T-helper 2 cell treated with Interferon-gamma antibody and Interleukin-4, amounts not matched to agents 100 ng/mL and 5 ng/mL, for 36 hours (primary cell): ENCODE results near the gene CEBPZOS. TPM values are rescaled to one million over a fixed set of nuclear protein-coding genes. Genes with fewer than 3 reads are reported as not detected.

ENCODE experiments used
- intact Hi-C: fragments of 100-400 bp; cut with micrococcal nuclease; formaldehyde crosslinking; loops from one replicate; pipeline ENCODE4 v1.15.1; 2023
- total RNA-seq: library from RNA; stranded (reverse); gene quantifications from 2 replicates; pipeline ENCODE4 v1.2.3, GENCODE V29; 2022

Gene CEBPZOS
- total RNA-seq: 34.9 and 38.9 TPM in 2 replicates

GRCh38 chr2:37196320-37197195, at the start of gene CEBPZOS:
Gene CEBPZOS (plus strand): TSS chr2:37196496. CDS start chr2:37199705, 3,209 bp downstream.
- intact Hi-C loops: loop anchor here (1.0 to 2.0 kb wide), 3 partner anchors 36 to 230 kb away; partner anchors contain the start of genes EIF2AK2 and STRN

- intact Hi-C loops: no loop called here
Observed at GRCh38 chr2:37148325-37148724, 48.0 kb upstream of the CEBPZOS start.

DNA sequence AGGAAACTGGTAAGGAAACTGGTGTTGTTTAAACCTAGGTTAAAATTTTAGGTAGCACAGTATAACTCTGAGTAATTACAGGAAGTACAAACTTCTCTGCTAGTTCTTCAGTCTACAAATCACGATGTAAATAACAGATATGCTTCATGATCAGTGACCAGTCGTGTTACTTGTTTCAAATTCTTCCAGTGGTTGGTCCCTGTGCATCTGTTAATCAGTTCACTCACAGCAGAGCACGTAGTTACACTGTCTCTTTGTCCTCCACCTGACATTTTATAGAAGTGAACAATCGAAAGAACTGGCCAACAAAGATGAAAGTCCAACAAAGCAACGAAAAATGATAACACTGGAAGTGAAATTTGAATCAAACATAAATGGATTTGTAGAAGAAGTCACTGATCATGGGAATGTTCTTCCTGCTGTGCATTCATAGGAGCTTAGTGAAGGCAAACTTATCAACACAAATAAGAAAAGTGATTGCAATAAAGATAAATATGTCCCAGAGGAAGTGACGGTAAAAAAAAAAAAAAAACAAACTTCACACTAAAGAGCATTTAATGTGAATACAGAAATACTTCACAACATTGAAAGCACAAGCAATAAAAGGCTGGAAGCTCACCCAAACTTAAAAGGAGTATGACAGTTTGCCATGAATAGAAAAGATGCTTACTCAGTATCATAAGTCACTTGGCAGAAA, 46.5 kb upstream of the CEBPZOS start:
- intact Hi-C loops: loop anchor here (5.0 kb wide), 1 partner anchor 913 kb away; no protein-coding TSS in a partner anchor

GRCh38 chr2:37153224-37153623, 43.1 kb upstream of the CEBPZOS start:
- intact Hi-C loops: loop anchor here (5.0 kb wide), 1 partner anchor 909 kb away; no protein-coding TSS in a partner anchor

DNA sequence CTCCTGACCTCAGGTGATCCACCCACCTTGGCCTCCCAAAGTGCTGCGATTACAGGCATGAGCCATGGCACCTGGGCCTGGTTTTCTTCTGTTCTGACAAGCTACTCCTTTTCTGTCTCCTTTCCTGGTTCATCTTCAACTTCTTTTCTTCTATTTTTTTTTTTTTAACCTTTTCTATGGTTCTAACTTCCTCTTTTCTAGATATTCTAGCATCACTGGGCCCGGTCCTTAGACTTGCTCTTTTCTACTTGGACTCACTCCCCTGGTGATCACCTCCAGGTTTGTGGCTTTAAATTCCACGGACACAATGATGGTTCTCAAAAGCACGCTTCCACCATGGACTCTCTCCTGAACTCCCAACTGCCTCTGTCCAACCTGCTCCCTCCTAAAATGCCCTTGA, 41.5 kb upstream of the CEBPZOS start:
- intact Hi-C loops: loop anchor here (5.0 kb wide), 2 partner anchors 168 to 908 kb away; partner anchors contain the start of gene PRKD3

GRCh38 chr2:37156071-37156856, 40.0 kb upstream of the CEBPZOS start:
- intact Hi-C loops: loop anchor here (1.0 to 5.0 kb wide), 4 partner anchors 41 to 190 kb away; partner anchors contain the start of genes CEBPZ, CEBPZOS, NDUFAF7 and PRKD3

- intact Hi-C loops: loop anchor here (1.0 to 5.0 kb wide), 5 partner anchors 40 to 191 kb away; partner anchors contain the start of genes CEBPZ, CEBPZOS, GPATCH11 and HEATR5B
Observed at GRCh38 chr2:37156857-37157714, 39.2 kb upstream of the CEBPZOS start, which contains the start of gene EIF2AK2. Gene EIF2AK2 (minus strand): TSS chr2:37156980. CDS start chr2:37147806, 9,174 bp downstream.

GRCh38 chr2:37164757-37165156, 31.5 kb upstream of the CEBPZOS start:
- intact Hi-C loops: loop anchor here (5.0 kb wide), 1 partner anchor 118 kb away; no protein-coding TSS in a partner anchor

- intact Hi-C loops: loop anchor here (1.0 to 5.0 kb wide), 2 partner anchors 115 to 710 kb away; no protein-coding TSS in a partner anchor
Observed at GRCh38 chr2:37167636-37168180, 28.6 kb upstream of the CEBPZOS start.

GRCh38 chr2:37168217-37168981, 27.9 kb upstream of the CEBPZOS start:
- intact Hi-C loops: loop anchor here (1.0 to 5.0 kb wide), 2 partner anchors 114 to 709 kb away; no protein-coding TSS in a partner anchor

DNA sequence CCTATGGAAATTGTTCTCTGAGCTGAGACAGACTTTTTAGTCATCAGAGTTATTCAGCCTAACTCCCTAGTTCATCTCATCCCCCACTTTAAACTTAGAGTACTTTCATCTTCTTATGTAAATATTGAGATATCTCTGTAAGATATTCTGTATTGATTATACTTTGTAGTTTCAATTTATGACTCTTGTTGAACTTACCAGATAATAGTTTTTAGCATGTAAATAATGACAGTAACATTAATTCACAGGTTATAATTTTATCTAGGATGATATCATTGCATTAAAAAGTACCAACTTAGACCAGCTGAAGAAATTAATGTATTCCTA, 24.7 kb upstream of the CEBPZOS start:
- intact Hi-C loops: no loop called here

- intact Hi-C loops: no loop called here
Observed at GRCh38 chr2:37173741-37174140, 22.6 kb upstream of the CEBPZOS start.

DNA sequence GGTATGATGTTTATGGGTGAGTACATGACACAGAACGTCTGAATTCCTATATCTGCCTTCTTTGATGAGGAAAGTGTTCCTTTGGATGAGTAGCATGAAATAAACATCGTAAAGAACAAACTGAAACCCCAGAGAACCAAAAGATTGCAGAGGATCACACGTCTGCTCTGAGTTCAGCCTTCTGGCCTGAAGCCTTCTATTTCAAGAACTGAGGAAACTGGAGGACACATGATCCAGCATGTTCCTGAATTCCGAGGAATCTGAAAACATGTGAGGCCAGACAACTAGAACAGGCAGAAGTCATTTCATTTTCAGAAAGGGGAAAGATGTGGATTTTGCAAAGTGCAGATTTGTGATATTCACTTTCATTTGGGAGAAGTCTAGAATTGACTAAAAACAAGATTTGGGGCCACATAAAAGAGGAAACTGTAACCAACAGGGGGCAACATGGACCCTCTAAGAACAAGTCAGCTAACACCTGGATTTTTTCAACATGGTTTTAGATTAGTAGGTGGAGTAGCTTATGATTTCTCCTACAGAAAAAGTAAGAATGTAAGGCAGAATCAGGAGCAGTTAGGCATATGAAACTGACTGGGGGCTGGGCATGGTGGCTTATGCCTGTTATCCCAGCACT, 16.2 kb upstream of the CEBPZOS start:
- intact Hi-C loops: no loop called here

DNA sequence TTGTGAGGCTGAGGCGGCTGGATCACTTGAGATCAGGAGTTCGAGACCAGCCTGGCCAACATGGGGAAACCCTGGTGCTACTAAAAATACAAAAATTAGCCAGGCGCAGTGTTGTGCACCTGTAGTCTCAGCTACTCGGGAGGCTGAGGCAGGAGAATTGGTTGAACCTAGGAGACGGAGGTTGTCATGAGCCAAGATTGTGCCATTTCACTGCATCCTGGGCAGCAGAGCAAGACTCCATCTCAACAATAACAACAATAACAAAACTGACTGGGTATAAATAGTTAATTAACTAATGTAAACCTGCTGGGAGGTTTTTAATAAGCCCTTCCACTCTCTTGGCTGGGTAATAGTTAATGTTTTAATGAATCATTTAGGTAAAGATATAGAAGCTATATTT, 15.7 kb upstream of the CEBPZOS start:
- intact Hi-C loops: no loop called here

GRCh38 chr2:37181726-37182684, 14.3 kb upstream of the CEBPZOS start:
- intact Hi-C loops: no loop called here

DNA sequence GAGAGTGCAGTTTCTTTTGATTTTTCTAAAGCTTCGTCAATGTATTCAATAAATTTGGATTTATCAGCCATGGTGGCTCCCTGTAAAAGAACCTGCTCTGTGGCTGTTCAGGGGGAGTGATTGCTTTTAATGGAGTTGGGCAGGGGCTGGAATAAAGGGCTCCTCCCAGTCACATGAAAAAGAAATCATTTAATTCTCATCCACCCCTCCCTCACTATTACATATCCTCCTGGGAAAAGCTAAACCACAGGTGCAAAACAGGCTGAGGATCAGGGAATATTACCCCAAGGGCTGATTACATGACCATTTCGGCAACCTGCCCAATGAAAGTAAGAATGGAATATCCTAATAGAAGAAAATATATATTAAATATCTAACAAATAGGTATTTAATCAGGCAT, 7.7 kb upstream of the CEBPZOS start, which contains the start of gene SULT6B1:
Gene SULT6B1 (minus strand): TSS at position 101 of the 400 bp plus-strand sequence. CDS start 30 bp downstream, at position 71.
- intact Hi-C loops: no loop called here
